ENCODE data around the gene ZFP64.

- TF ChIP-seq POLR2A (IDR thresholded peaks at IDR 0.05; ENCODE audit: low read length) (no peak), GATA1 (IDR thresholded peaks at IDR 0.05; ENCODE audit: low read depth, low read length) (no peak)
These were observed 40.9 kb downstream of the ZFP64 start for GRCh38 chr20:52150440-52151258.

Measured in erythroblast (primary cell).